Coronary artery (tissue), 2 donors: ENCODE results near the gene RPF1.

ENCODE experiments used
- DNase-seq: peaks from one replicate; pipeline ENCODE4 v3.0.0-alpha.2; 2017; ENCODE audit warnings: low spot score
- H3K27ac ChIP-seq, 2 donors: fragments of 200-600 bp; sonication (generic); one replicate each; pipeline ENCODE4 v1.5.1; 2016 to 2019
- H3K4me3 ChIP-seq: fragments of 200-600 bp; sonication (generic); 2 replicates; pipeline ENCODE4 v1.5.1; 2016; ENCODE audit warnings: mild to moderate bottlenecking, moderate library complexity
- CTCF ChIP-seq: fragments of 200-600 bp; sonication (generic); IDR thresholded peaks from one replicate; pipeline ENCODE4 v1.5.1; 2019; ENCODE audit warnings: antibody characterized with exemption

RPF1 gene

GRCh38 chr1:84478876-84479868, at the start of gene RPF1:
Gene RPF1, plus strand, starts transcription at chr1:84479266. Its CDS starts 16 bp downstream, at chr1:84479282.
- H3K4me3 ChIP-seq = peak within 1 kb of the TSS; percentile 86

GRCh38 chr1:84430546-84430945, 48.5 kb upstream of the RPF1 start:
- Histone ChIP-seq H3K27ac (no peak overlapping the region), H3K4me3 (no peak overlapping the region)
- TF ChIP-seq CTCF = no peak
- no peak for DNase-seq

More at GRCh38 chr1:84478876-84479868, at the start of gene RPF1:
- DNase-seq = peak; percentile 81
- peak within 1 kb of the TSS; percentile 70 to 84 for H3K27ac ChIP-seq
- no peak for TF ChIP-seq CTCF

GRCh38 chr1:84433258-84434080, 45.6 kb upstream of the RPF1 start:
- DNase-seq = no peak
- H3K27ac ChIP-seq = no peak overlapping the region
- TF ChIP-seq CTCF = peak; percentile 57
- H3K4me3 ChIP-seq = peak overlapping the region; percentile 26

GRCh38 chr1:84434081-84434769, 44.8 kb upstream of the RPF1 start:
- no peak overlapping the region for H3K4me3 ChIP-seq

GRCh38 chr1:84434801-84435549, 44.1 kb upstream of the RPF1 start:
- TF ChIP-seq CTCF = no peak
- Histone ChIP-seq H3K4me3 (no peak overlapping the region), H3K27ac (no peak overlapping the region)
- no peak for DNase-seq

More at GRCh38 chr1:84434081-84434769, 44.8 kb upstream of the RPF1 start:
- no peak overlapping the region for H3K27ac ChIP-seq
- no peak for DNase-seq
- no peak for TF ChIP-seq CTCF
